ENCODE results near the gene CD47. TPM values are rescaled to one million over a fixed set of nuclear protein-coding genes. Genes with fewer than 3 reads are reported as not detected.

CD47 gene
- 74.8 and 76.9 TPM in 2 replicates for total RNA-seq (2021)
- percentile 82 among the genes with signal in this experiment for Bru-seq, nascent RNA
- BruChase-seq, experiment 1, labeled RNA remaining after a 2-hour chase: percentile 93 among the genes with signal in this experiment
- percentile 90 among the genes with signal in this experiment for BruChase-seq, experiment 2, labeled RNA remaining after a 6-hour chase
- long read RNA-seq, full-length matches to known transcripts: 79 of 119 reads
- long read RNA-seq, partial matches to known transcripts: 2 of 119 reads
- long read RNA-seq, other reads (novel, unspliced or antisense): 38 of 119 reads

- Histone ChIP-seq H3K9me3 (ENCODE audit: insufficient read depth, low read depth) (no peaks in the 10 kb centered on the region), H3K4me1 (replicated peaks; ENCODE audit: insufficient read depth) (peaks cover 32% of the 10 kb centered on the region), H3K36me3 (ENCODE audit: low read depth) (no peaks in the 10 kb centered on the region), H3K79me2 (ENCODE audit: low read depth) (peaks cover 34% of the 10 kb centered on the region), H2AFZ (peak within 1 kb of the TSS; percentile 96), H3K27me3 (ENCODE audit: insufficient read depth, low read depth) (no peaks in the 10 kb centered on the region), H3K4me3 (peak within 1 kb of the TSS; percentile 93), H3K4me2 (peak within 1 kb of the TSS; percentile 96), H3K27ac (0 out of 2 replicates have a peak within 1 kb of the TSS, but pooled peaks have one; percentile 0), H3K9me2 (ENCODE audit: insufficient read depth) (no peaks in the 10 kb centered on the region), H3F3A (ENCODE audit: insufficient read depth, low read depth) (peaks cover 10% of the 10 kb centered on the region), H4K20me1 (ENCODE audit: insufficient read depth) (no peaks in the 10 kb centered on the region)
- ChIA-PET POLR2A (ENCODE audit: unreplicated experiment) (no interaction called here), CTCF (interaction anchor here (1.4 kb wide), 1 partner anchor 42 kb away, joined by 4 read pairs; no protein-coding TSS in a partner anchor)
- no TSS peak for BruUV-seq (replicated peaks)
- intact Hi-C loops (cut with micrococcal nuclease; ENCODE audit: unreplicated experiment): loop anchor here (1.0 to 5.0 kb wide), 7 partner anchors 40 to 316 kb away; partner anchors contain the start of gene IFT57
- peak; percentile 72 to 97 for DNase-seq
- no peak for TF ChIP-seq EZH2 (IDR thresholded peaks at IDR 0.05; ENCODE audit: low read depth)
Measured at GRCh38 chr3:108090701-108091497, at the start of gene CD47. TSS of gene CD47 (minus strand) at chr3:108091031. CDS start at chr3:108090908, 123 bp downstream.

DNA sequence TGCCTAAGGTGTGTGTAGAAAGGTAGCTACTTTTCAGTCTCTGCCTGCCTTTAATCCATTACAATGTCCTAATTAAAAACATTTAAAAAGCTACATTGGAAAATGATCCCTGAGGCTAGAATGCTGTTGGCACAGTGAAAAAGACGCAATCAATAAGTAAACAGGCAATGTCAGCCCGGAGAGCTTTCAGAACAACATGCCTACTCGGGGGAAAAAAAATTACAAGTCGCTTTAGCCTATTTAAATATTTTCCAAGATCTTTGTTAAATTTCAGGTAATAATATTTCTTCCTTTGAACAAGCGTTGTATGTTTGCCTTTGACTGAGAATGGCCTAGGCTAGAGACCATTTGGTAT is 46.6 kb upstream of the CD47 start:
- POLR2A ChIA-PET (ENCODE audit: unreplicated experiment): interaction anchor here (0.7 kb wide), 1 partner anchor 163 kb away, joined by 6 read pairs; no protein-coding TSS in a partner anchor
- no peaks in the 10 kb centered on the region for H3K79me2 ChIP-seq (ENCODE audit: low read depth)
- H3K4me2 ChIP-seq: no peak overlapping the region
- intact Hi-C loops (cut with micrococcal nuclease; ENCODE audit: unreplicated experiment): no loop called here
- BruUV-seq (replicated peaks): no TSS peak
- H4K20me1 ChIP-seq (ENCODE audit: insufficient read depth): no peaks in the 10 kb centered on the region
- DNase-seq: no peak
- H3K9me2 ChIP-seq (ENCODE audit: insufficient read depth): no peaks in the 10 kb centered on the region
- H3K4me3 ChIP-seq: no peak overlapping the region
- no peak overlapping the region for H2AFZ ChIP-seq
- peaks cover 20% of the 10 kb centered on the region for H3K4me1 ChIP-seq (replicated peaks; ENCODE audit: insufficient read depth)
- TF ChIP-seq, protein P1, sequence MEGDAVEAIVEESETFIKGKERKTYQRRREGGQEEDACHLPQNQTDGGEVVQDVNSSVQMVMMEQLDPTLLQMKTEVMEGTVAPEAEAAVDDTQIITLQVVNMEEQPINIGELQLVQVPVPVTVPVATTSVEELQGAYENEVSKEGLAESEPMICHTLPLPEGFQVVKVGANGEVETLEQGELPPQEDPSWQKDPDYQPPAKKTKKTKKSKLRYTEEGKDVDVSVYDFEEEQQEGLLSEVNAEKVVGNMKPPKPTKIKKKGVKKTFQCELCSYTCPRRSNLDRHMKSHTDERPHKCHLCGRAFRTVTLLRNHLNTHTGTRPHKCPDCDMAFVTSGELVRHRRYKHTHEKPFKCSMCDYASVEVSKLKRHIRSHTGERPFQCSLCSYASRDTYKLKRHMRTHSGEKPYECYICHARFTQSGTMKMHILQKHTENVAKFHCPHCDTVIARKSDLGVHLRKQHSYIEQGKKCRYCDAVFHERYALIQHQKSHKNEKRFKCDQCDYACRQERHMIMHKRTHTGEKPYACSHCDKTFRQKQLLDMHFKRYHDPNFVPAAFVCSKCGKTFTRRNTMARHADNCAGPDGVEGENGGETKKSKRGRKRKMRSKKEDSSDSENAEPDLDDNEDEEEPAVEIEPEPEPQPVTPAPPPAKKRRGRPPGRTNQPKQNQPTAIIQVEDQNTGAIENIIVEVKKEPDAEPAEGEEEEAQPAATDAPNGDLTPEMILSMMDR (conservative IDR thresholded peaks at IDR 0.05): no peak
- no peak for TF ChIP-seq EZH2 (IDR thresholded peaks at IDR 0.05; ENCODE audit: low read depth)
- no peak overlapping the region for H3K27ac ChIP-seq
- CTCF ChIA-PET: no interaction called here
- H3K9me3 ChIP-seq (ENCODE audit: insufficient read depth, low read depth): 0 out of 2 replicates have a peak, but pooled peaks cover 10% of the 10 kb centered on the region
- peaks cover 15% of the 10 kb centered on the region; the same call in 1 of the 2 replicates for H3F3A ChIP-seq (ENCODE audit: insufficient read depth, low read depth)
- H3K27me3 ChIP-seq (ENCODE audit: insufficient read depth, low read depth): no peaks in the 10 kb centered on the region
- no peaks in the 10 kb centered on the region for H3K36me3 ChIP-seq (ENCODE audit: low read depth)

- H4K20me1 ChIP-seq (ENCODE audit: insufficient read depth): no peaks in the 10 kb centered on the region
- no peak overlapping the region for H2AFZ ChIP-seq
- ChIA-PET CTCF (no interaction called here), POLR2A (ENCODE audit: unreplicated experiment) (no interaction called here)
- no peak for TF ChIP-seq EZH2 (IDR thresholded peaks at IDR 0.05; ENCODE audit: low read depth)
- TF ChIP-seq, protein P1 (conservative IDR thresholded peaks at IDR 0.05): no peak
- no peak overlapping the region for H3K4me3 ChIP-seq
- no peaks in the 10 kb centered on the region for H3K36me3 ChIP-seq (ENCODE audit: low read depth)
- no TSS peak for BruUV-seq (replicated peaks)
- no peak overlapping the region for H3K27ac ChIP-seq
- no peaks in the 10 kb centered on the region for H3K9me2 ChIP-seq (ENCODE audit: insufficient read depth)
- H3K4me2 ChIP-seq: no peak overlapping the region
- peaks cover 21% of the 10 kb centered on the region; the same call in 1 of the 2 replicates for H3F3A ChIP-seq (ENCODE audit: insufficient read depth, low read depth)
- no peaks in the 10 kb centered on the region for H3K79me2 ChIP-seq (ENCODE audit: low read depth)
- no peak for DNase-seq
- intact Hi-C loops (cut with micrococcal nuclease; ENCODE audit: unreplicated experiment): no loop called here
- peaks cover 26% of the 10 kb centered on the region for H3K4me1 ChIP-seq (replicated peaks; ENCODE audit: insufficient read depth)
- H3K9me3 ChIP-seq (ENCODE audit: insufficient read depth, low read depth): 0 out of 2 replicates have a peak, but pooled peaks cover 10% of the 10 kb centered on the region
- H3K27me3 ChIP-seq (ENCODE audit: insufficient read depth, low read depth): no peaks in the 10 kb centered on the region
Measured at GRCh38 chr3:108136561-108137459, 46.0 kb upstream of the CD47 start.
